NCI-H2107 treated with DMSO at 0.1 percent for 48 hours (cell line): ENCODE measurements around the gene DHDDS.

ENCODE experiments used
- DNase-seq: peaks from one replicate; lab custom pipeline; 2025; ENCODE audit not compliant: unreplicated experiment; lab: John Stamatoyannopoulos, UW

DHDDS gene

GRCh38 chr1:26417111-26417759 lies 14.9 kb upstream of the DHDDS start:
- peak; percentile 76 for DNase-seq

GRCh38 chr1:26418865-26419349 lies 13.2 kb upstream of the DHDDS start:
- no peak for DNase-seq

- DNase-seq: peak; percentile 34
These were observed 12.6 kb upstream of the DHDDS start for GRCh38 chr1:26419494-26419893.

GRCh38 chr1:26429721-26430120 lies 2.4 kb upstream of the DHDDS start:
- no peak for DNase-seq

- DNase-seq: no peak
These were observed 672 bp downstream of the DHDDS start for GRCh38 chr1:26432793-26433192.

- DNase-seq: no peak
These were observed 2.1 kb downstream of the DHDDS start for GRCh38 chr1:26434161-26434752.

- no peak for DNase-seq
These were observed 5.9 kb downstream of the DHDDS start for GRCh38 chr1:26438041-26438440.

- DNase-seq: no peak
These were observed 8.1 kb downstream of the DHDDS start for GRCh38 chr1:26440259-26440658.

GRCh38 chr1:26449868-26450267 lies 17.7 kb downstream of the DHDDS start:
- no peak for DNase-seq

- no peak for DNase-seq
These were observed 18.8 kb downstream of the DHDDS start for GRCh38 chr1:26450908-26451307.

GRCh38 chr1:26452459-26453183 lies 20.5 kb downstream of the DHDDS start:
- no peak for DNase-seq

- DNase-seq: no peak
These were observed 27.0 kb downstream of the DHDDS start for GRCh38 chr1:26459148-26459547.

GRCh38 chr1:26459573-26460031 lies 27.5 kb downstream of the DHDDS start:
- DNase-seq: peak; percentile 77

- DNase-seq: no peak
These were observed 36.8 kb downstream of the DHDDS start for GRCh38 chr1:26468911-26469310.

- DNase-seq: peak; percentile 92
These were observed 37.4 kb downstream of the DHDDS start for GRCh38 chr1:26469558-26469957.

- peak; percentile 59 for DNase-seq
These were observed 38.9 kb downstream of the DHDDS start for GRCh38 chr1:26470878-26471497.

- DNase-seq: peak; percentile 85
These were observed 39.6 kb downstream of the DHDDS start for GRCh38 chr1:26471498-26472319.

GRCh38 chr1:26472320-26472900 lies 40.3 kb downstream of the DHDDS start, which contains the start of gene HMGN2:
Gene HMGN2, plus strand, starts transcription at chr1:26472440. Its CDS starts 173 bp downstream, at chr1:26472613.
- no peak for DNase-seq

- peak; percentile 75 for DNase-seq
These were observed 41.1 kb downstream of the DHDDS start for GRCh38 chr1:26472901-26473845.
